AG09319 (cell line): ENCODE measurements around the gene AGFG2.
A peak's percentile ranks its signal among the peaks of the same experiment; 100 is the strongest.

ENCODE experiments used
- DNase-seq: peaks from one replicate; pipeline ENCODE4 v3.0.0-alpha.2; 2010; ENCODE audit warnings: low read depth; ENCODE audit errors: extremely low read depth
- TF ChIP-seq, protein P1 (sequence below): IDR thresholded peaks from 2 replicates; pipeline ENCODE4 v1.5.1; 2011; ENCODE audit warnings: low read depth, mild to moderate bottlenecking, inconsistent platforms, low read length, moderate library complexity

AGFG2 gene

GRCh38 chr7:100568896-100569844, 30.2 kb downstream of the AGFG2 start:
- TF ChIP-seq, protein P1, sequence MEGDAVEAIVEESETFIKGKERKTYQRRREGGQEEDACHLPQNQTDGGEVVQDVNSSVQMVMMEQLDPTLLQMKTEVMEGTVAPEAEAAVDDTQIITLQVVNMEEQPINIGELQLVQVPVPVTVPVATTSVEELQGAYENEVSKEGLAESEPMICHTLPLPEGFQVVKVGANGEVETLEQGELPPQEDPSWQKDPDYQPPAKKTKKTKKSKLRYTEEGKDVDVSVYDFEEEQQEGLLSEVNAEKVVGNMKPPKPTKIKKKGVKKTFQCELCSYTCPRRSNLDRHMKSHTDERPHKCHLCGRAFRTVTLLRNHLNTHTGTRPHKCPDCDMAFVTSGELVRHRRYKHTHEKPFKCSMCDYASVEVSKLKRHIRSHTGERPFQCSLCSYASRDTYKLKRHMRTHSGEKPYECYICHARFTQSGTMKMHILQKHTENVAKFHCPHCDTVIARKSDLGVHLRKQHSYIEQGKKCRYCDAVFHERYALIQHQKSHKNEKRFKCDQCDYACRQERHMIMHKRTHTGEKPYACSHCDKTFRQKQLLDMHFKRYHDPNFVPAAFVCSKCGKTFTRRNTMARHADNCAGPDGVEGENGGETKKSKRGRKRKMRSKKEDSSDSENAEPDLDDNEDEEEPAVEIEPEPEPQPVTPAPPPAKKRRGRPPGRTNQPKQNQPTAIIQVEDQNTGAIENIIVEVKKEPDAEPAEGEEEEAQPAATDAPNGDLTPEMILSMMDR, result peak; percentile 18

GRCh38 chr7:100570954-100571828, 32.2 kb downstream of the AGFG2 start:
- TF ChIP-seq, protein P1, result no peak
- DNase-seq, result no peak

More at GRCh38 chr7:100568896-100569844, 30.2 kb downstream of the AGFG2 start:
- no peak for DNase-seq

DNA sequence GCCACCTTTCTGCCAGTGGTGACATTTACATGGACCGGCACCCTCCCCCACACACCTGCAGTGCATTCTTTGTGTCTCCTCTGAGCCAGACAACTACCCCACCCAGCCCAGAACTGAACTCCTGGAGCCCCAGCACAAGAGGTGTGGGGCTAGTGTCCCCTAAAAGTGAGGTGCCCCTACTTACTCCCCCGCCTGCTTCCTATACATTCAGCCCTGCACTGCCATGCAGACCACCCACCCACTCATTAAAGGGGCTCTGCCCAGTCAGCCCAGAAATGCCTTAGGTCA, 32.8 kb downstream of the AGFG2 start:
- DNase-seq, result no peak

GRCh38 chr7:100572281-100572948, 33.4 kb downstream of the AGFG2 start:
- TF ChIP-seq, protein P1, result no peak
- DNase-seq, result no peak

More for the DNA sequence above, 32.8 kb downstream of the AGFG2 start:
- TF ChIP-seq, protein P1, result no peak

DNA sequence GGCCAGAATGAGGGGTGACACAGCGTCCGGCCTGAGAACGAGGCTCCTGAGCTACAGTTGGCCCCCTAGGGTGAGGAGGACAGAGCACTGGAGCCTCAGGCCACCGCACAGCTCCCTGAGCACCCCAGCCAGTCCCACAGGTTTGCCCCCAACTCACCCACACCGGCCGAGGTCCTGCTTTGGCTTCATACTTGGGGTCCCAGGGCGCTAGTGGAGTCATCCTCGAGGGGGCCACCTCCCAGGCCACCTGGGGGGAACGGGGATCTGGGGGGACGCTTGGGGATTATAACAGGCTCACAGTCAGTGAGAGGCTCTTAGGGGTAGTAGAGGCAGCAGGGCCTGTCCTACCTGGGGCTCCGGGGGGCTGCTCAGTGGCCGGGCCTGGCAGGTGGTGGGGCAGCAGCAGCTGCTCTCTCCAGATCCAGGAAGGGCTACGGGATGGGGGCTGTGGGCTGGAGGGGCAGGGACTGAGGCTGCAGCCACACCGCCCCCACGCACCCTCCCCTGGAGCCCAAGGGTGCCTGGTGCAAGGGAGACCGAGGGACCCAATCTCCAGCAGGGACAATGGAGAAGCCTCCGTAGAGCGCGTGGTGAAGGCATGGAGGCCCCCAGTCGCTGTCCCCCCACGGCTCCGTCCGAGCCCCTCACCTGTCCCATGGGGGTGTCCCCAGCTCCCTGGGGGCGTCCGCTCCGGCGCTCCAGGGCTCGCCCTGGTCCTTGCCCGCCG, 34.1 kb downstream of the AGFG2 start:
- DNase-seq, result no peak
- TF ChIP-seq, protein P1, result no peak

DNA sequence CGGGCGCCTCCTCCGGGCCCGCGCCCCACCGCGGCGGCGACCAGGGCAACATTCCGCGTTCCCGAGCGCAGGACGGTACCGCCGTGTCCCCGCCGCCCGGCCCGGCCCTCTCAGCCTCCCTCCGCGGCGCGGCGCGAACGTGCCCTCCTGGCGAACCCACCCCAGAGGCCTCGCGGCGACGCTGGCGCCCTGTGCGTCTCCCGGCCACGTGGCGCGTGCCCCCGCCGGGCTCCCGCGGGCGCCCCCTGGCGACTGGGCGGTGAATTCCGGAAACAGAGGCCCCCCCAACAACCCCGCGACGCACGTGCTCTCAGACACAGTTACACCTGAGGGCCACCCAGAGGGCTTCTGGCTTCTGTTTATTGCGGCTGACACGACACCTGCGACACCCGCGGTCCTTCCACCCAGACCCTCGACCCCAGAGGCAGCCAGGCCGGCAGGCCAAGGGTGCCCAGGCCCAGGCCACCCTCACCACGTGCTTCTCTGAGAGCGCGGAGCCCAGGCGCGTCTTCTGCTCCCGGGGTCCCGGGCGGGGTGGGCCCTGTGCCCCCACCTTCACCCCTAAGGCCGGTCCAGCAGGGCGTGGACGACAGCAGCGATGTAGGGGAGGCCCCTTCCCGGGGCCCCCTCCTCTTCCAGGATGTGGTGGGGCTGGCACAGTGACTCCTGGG, 34.8 kb downstream of the AGFG2 start, which contains the start of gene SAP25:
SAP25 (minus strand) TSS at position 210 of the 671 bp plus-strand sequence; CDS start at position 52, 158 bp downstream.
- TF ChIP-seq, protein P1, result no peak

More for the DNA sequence above, 34.8 kb downstream of the AGFG2 start, which contains the start of gene SAP25:
- no peak for DNase-seq
